Gastrocnemius medialis (tissue), 4 donors: ENCODE data around the gene ETS2.

ENCODE experiments used
- POLR2A ChIP-seq, 2 donors: fragments of 450-650 bp; IDR thresholded peaks; one replicate each; pipeline ENCODE4 v1.6.1; 2017; ENCODE audit warnings: antibody characterized with exemption in 2 of 2, mild to moderate bottlenecking in 2 of 2, moderate library complexity in 2 of 2
- TF ChIP-seq, protein P1 (sequence below), 5 experiments: fragments of 450-650 bp in 3 of 5; fragments of 200-600 bp in 2 of 5; sonication (generic) in 2 of 5; IDR thresholded peaks in 4 of 5; conservative IDR thresholded peaks in 1 of 5; 1 replicate in 4 of 5; 2 replicates in 1 of 5; pipeline ENCODE4 v1.5.1; 2016 to 2019; ENCODE audit warnings: antibody characterized with exemption in 5 of 5, mild to moderate bottlenecking in 3 of 5, moderate library complexity in 3 of 5

- TF ChIP-seq, protein P1, sequence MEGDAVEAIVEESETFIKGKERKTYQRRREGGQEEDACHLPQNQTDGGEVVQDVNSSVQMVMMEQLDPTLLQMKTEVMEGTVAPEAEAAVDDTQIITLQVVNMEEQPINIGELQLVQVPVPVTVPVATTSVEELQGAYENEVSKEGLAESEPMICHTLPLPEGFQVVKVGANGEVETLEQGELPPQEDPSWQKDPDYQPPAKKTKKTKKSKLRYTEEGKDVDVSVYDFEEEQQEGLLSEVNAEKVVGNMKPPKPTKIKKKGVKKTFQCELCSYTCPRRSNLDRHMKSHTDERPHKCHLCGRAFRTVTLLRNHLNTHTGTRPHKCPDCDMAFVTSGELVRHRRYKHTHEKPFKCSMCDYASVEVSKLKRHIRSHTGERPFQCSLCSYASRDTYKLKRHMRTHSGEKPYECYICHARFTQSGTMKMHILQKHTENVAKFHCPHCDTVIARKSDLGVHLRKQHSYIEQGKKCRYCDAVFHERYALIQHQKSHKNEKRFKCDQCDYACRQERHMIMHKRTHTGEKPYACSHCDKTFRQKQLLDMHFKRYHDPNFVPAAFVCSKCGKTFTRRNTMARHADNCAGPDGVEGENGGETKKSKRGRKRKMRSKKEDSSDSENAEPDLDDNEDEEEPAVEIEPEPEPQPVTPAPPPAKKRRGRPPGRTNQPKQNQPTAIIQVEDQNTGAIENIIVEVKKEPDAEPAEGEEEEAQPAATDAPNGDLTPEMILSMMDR (IDR thresholded peaks at IDR 0.05 in 4 of 5, conservative IDR thresholded peaks at IDR 0.05 in 1 of 5): no peak
- no peak for TF ChIP-seq POLR2A (IDR thresholded peaks at IDR 0.05)
Observed at GRCh38 chr21:38790961-38791360, 14.8 kb upstream of the ETS2 start.
